Choroid plexus epithelial cell (primary cell): ENCODE data around the gene SND1.
"Not testable (repeated sequence)": the region's sequence is repeated elsewhere in the genome, so short reads cannot be mapped to it uniquely, and the experiment has no call there.

Source experiments
- DNase-seq: peaks from one replicate; pipeline ENCODE4 v3.0.0-alpha.2; 2010; ENCODE audit warnings: low read depth
- H3K4me3 ChIP-seq: 2 replicates; pipeline ENCODE4 v1.5.1; 2011; ENCODE audit warnings: low read depth, mild to moderate bottlenecking, control low read depth, low read length, moderate library complexity
- CTCF ChIP-seq: conservative IDR thresholded peaks from 2 replicates; pipeline ENCODE4 v1.5.1; 2011; ENCODE audit warnings: low read depth, mild to moderate bottlenecking, control low read depth, inconsistent platforms, low read length, moderate library complexity

The SND1 gene

GRCh38 chr7:128103498-128104107, 451.6 kb downstream of the SND1 start:
- no peak for TF ChIP-seq CTCF
- peak overlapping the region; percentile 38 for H3K4me3 ChIP-seq
- DNase-seq, result peak; percentile 56

GRCh38 chr7:128104108-128104742, 452.2 kb downstream of the SND1 start:
- H3K4me3 ChIP-seq, result peak overlapping the region; percentile 38
- peak; percentile 36 for DNase-seq
- no peak for TF ChIP-seq CTCF

- no peak overlapping the region for H3K4me3 ChIP-seq
- DNase-seq, result no peak
- no peak for TF ChIP-seq CTCF
Observed at GRCh38 chr7:128105228-128106022, 453.4 kb downstream of the SND1 start.

- no peak for DNase-seq
- TF ChIP-seq CTCF, result no peak
- no peak overlapping the region for H3K4me3 ChIP-seq
Observed at GRCh38 chr7:128106821-128107220, 454.8 kb downstream of the SND1 start.

- DNase-seq, H3K4me3 ChIP-seq: not testable (repeated sequence)
Observed at GRCh38 chr7:128107516-128107915, 455.5 kb downstream of the SND1 start.

- no peak for DNase-seq
- TF ChIP-seq CTCF, result no peak
- no peak overlapping the region for H3K4me3 ChIP-seq
Observed at GRCh38 chr7:128108129-128108528, 456.1 kb downstream of the SND1 start.

- TF ChIP-seq CTCF, result no peak
- no peak for DNase-seq
- no peak overlapping the region for H3K4me3 ChIP-seq
Observed at GRCh38 chr7:128108641-128109423, 456.8 kb downstream of the SND1 start.

GRCh38 chr7:128109424-128109969, 457.5 kb downstream of the SND1 start:
- not testable (repeated sequence) for H3K4me3 ChIP-seq, DNase-seq
